Mesenchymal stem cell (in vitro differentiated cells and primary cell): ENCODE results near the gene GLMN.
A peak's percentile ranks its signal among the peaks of the same experiment; 100 is the strongest.

ENCODE experiments used
- DNase-seq: peaks from one replicate; pipeline ENCODE4 v3.0.0-alpha.2; 2013
- H2AFZ ChIP-seq: one replicate; pipeline ENCODE4 v1.6.1; 2013; ENCODE audit warnings: low read depth, mild to moderate bottlenecking, control low read depth, inconsistent platforms, low read length, moderate library complexity
- H2AK5ac ChIP-seq: 2 replicates; pipeline ENCODE4 v1.6.1; 2013; ENCODE audit warnings: low read length, moderate library complexity, mild to moderate bottlenecking, inconsistent platforms; ENCODE audit not compliant: severe bottlenecking
- H2BK120ac ChIP-seq: one replicate; pipeline ENCODE4 v1.6.1; 2013; ENCODE audit warnings: low read depth, mild to moderate bottlenecking, inconsistent platforms, low read length, moderate library complexity
- H2BK12ac ChIP-seq, 2 experiments: one replicate each; pipeline ENCODE4 v1.6.1; 2013; ENCODE audit warnings: inconsistent platforms in 2 of 2, low read length in 2 of 2, mild to moderate bottlenecking in 2 of 2, moderate library complexity in 2 of 2, control low read depth in 1 of 2
- H2BK15ac ChIP-seq: one replicate; pipeline ENCODE4 v1.6.1; 2013; ENCODE audit warnings: mild to moderate bottlenecking, low read depth, inconsistent platforms; ENCODE audit not compliant: poor library complexity, severe bottlenecking
- H2BK5ac ChIP-seq: 2 replicates; pipeline ENCODE4 v1.6.1; 2013; ENCODE audit warnings: low read depth, mild to moderate bottlenecking, low read length, control low read depth, inconsistent platforms; ENCODE audit not compliant: poor library complexity, severe bottlenecking
- H3K14ac ChIP-seq, 2 experiments: one replicate each; pipeline ENCODE4 v1.6.1; 2013; ENCODE audit warnings: inconsistent platforms in 2 of 2, low read length in 2 of 2, control low read depth in 1 of 2, mild to moderate bottlenecking in 1 of 2, moderate library complexity in 1 of 2
- H3K18ac ChIP-seq, 2 experiments: one replicate each; pipeline ENCODE4 v1.6.1; 2013; ENCODE audit warnings: inconsistent platforms in 2 of 2, low read length in 2 of 2, control low read depth in 1 of 2, low read depth in 1 of 2, mild to moderate bottlenecking in 1 of 2
- H3K23ac ChIP-seq, 2 experiments: one replicate each; pipeline ENCODE4 v1.6.1; 2013; ENCODE audit warnings: inconsistent platforms in 2 of 2, low read length in 2 of 2, mild to moderate bottlenecking in 2 of 2, moderate library complexity in 2 of 2, control low read depth in 1 of 2
- H3K27ac ChIP-seq: 2 replicates; pipeline ENCODE4 v1.5.1; 2013; ENCODE audit warnings: mild to moderate bottlenecking, moderate library complexity, low read length, control low read depth, inconsistent platforms; ENCODE audit not compliant: poor library complexity, severe bottlenecking
- H3K27me3 ChIP-seq, 2 experiments: 2 replicates each; pipeline versions ENCODE4 v1.6.1 to v1.7.0; 2013; ENCODE audit warnings: low read length in 2 of 2, mild to moderate bottlenecking in 2 of 2, moderate library complexity in 2 of 2, control low read depth in 1 of 2, inconsistent platforms in 1 of 2; ENCODE audit not compliant: control insufficient read depth in 1 of 2, insufficient read depth in 1 of 2
- H3K36me3 ChIP-seq, 2 experiments: 2 replicates each; pipeline versions ENCODE4 v1.6.1 to v1.7.0; 2013; ENCODE audit warnings: low read length in 2 of 2, control low read depth in 1 of 2, inconsistent platforms in 1 of 2, low read depth in 1 of 2, mild to moderate bottlenecking in 1 of 2; ENCODE audit not compliant: insufficient read depth in 2 of 2, control insufficient read depth in 1 of 2
- H3K4ac ChIP-seq, 2 experiments: one replicate each; pipeline ENCODE4 v1.6.1; 2013; ENCODE audit warnings: inconsistent platforms in 2 of 2, low read length in 2 of 2, mild to moderate bottlenecking in 2 of 2, moderate library complexity in 2 of 2, control low read depth in 1 of 2, low read depth in 1 of 2
- H3K4me1 ChIP-seq: 2 replicates; pipeline ENCODE4 v1.6.1; 2013; ENCODE audit warnings: low read depth, low read length, control low read depth; ENCODE audit not compliant: control insufficient read depth, insufficient read depth
- H3K4me2 ChIP-seq: 2 replicates; pipeline ENCODE4 v1.6.1; 2013; ENCODE audit warnings: low read length, mild to moderate bottlenecking, inconsistent platforms; ENCODE audit not compliant: poor library complexity, severe bottlenecking
- H3K4me3 ChIP-seq, 2 experiments: 2 replicates each; pipeline versions ENCODE4 v1.5.1 to v1.7.0; 2013; ENCODE audit warnings: low read length in 2 of 2, mild to moderate bottlenecking in 2 of 2, control low read depth in 1 of 2, low read depth in 1 of 2; ENCODE audit not compliant: insufficient read depth in 1 of 2
- H3K79me1 ChIP-seq: replicated peaks from 2 replicates; pipeline ENCODE4 v1.6.1; 2013; ENCODE audit warnings: mild to moderate bottlenecking, control low read depth, low read length, inconsistent platforms; ENCODE audit not compliant: poor library complexity, severe bottlenecking
- H3K9ac ChIP-seq: 2 replicates; pipeline ENCODE4 v1.7.0; 2013; ENCODE audit warnings: mild to moderate bottlenecking, low read length, moderate library complexity
- H3K9me3 ChIP-seq: 2 replicates; pipeline ENCODE4 v1.7.0; 2013; ENCODE audit warnings: mild to moderate bottlenecking, low read length; ENCODE audit not compliant: control insufficient read depth
- H4K8ac ChIP-seq: one replicate; pipeline ENCODE4 v1.6.1; 2013; ENCODE audit warnings: inconsistent platforms, mild to moderate bottlenecking, low read length, moderate library complexity
- H4K91ac ChIP-seq: one replicate; pipeline ENCODE4 v1.6.1; 2013; ENCODE audit warnings: mild to moderate bottlenecking, low read length, inconsistent platforms
- WGBS: methylation state at CpG from one replicate; pipeline ENCODE4 v1.1.7; 2013; ENCODE audit warnings: mixed read lengths; 5-methylcytosine and 5-hydroxymethylcytosine counted together

The GLMN gene

GRCh38 chr1:92340154-92340553 lies 41.4 kb upstream of the GLMN start:
- Histone ChIP-seq H2BK5ac (no peak overlapping the region), H3K79me1 (no peaks in the 10 kb centered on the region), H3K9ac (no peak overlapping the region), H3K27me3 (no peaks in the 10 kb centered on the region), H3K27ac (no peak overlapping the region), H3K18ac (no peak overlapping the region), H3K4me3 (no peak overlapping the region), H2AK5ac (no peak overlapping the region), H3K4me1 (no peaks in the 10 kb centered on the region), H2BK12ac (no peak overlapping the region), H3K36me3 (peaks cover 6 to 71% of the 10 kb centered on the region in 2 experiments), H2AFZ (no peak overlapping the region), H3K23ac (no peak overlapping the region), H3K4me2 (no peak overlapping the region), H2BK15ac (no peak overlapping the region), H3K14ac (no peak overlapping the region), H3K9me3 (no peaks in the 10 kb centered on the region), H3K4ac (no peak overlapping the region), H4K91ac (no peak overlapping the region), H4K8ac (no peak overlapping the region), H2BK120ac (no peak overlapping the region)
- WGBS, result 93% methylated on average over 1 of the region's 1 CpG
- DNase-seq, result no peak

GRCh38 chr1:92333668-92334067 lies 34.9 kb upstream of the GLMN start:
- Histone ChIP-seq H3K14ac (no peak overlapping the region), H2AFZ (no peak overlapping the region), H2BK15ac (no peak overlapping the region), H3K23ac (no peak overlapping the region), H2BK5ac (no peak overlapping the region), H3K9me3 (peaks cover 9% of the 10 kb centered on the region), H3K18ac (no peak overlapping the region), H3K4ac (no peak overlapping the region), H3K4me3 (no peak overlapping the region), H3K9ac (no peak overlapping the region), H3K4me2 (no peak overlapping the region), H3K27me3 (no peaks in the 10 kb centered on the region), H3K27ac (no peak overlapping the region), H4K91ac (no peak overlapping the region), H3K79me1 (peaks cover 10% of the 10 kb centered on the region), H3K4me1 (peaks cover 3% of the 10 kb centered on the region), H2BK120ac (no peak overlapping the region), H3K36me3 (peaks cover 12 to 62% of the 10 kb centered on the region in 2 experiments), H2BK12ac (no peak overlapping the region), H4K8ac (no peak overlapping the region), H2AK5ac (no peak overlapping the region)
- no peak for DNase-seq
- WGBS, result no CpG with 5 or more reads among the region's 3 CpGs

GRCh38 chr1:92329347-92330129 lies 30.8 kb upstream of the GLMN start:
- Histone ChIP-seq H4K8ac (no peak overlapping the region), H3K4me3 (no peak overlapping the region), H3K23ac (no peak overlapping the region), H2BK12ac (no peak overlapping the region), H2BK5ac (no peak overlapping the region), H3K4ac (no peak overlapping the region), H2BK120ac (no peak overlapping the region), H3K27me3 (no peaks in the 10 kb centered on the region), H2AFZ (no peak overlapping the region), H3K4me1 (peaks cover 3% of the 10 kb centered on the region), H3K79me1 (peaks cover 17% of the 10 kb centered on the region), H2AK5ac (no peak overlapping the region), H4K91ac (peak overlapping the region; percentile 27), H3K27ac (peak overlapping the region; percentile 59), H3K14ac (no peak overlapping the region), H3K9ac (no peak overlapping the region), H3K4me2 (no peak overlapping the region), H3K36me3 (peaks cover 19 to 64% of the 10 kb centered on the region in 2 experiments), H3K9me3 (peaks cover 44% of the 10 kb centered on the region), H2BK15ac (no peak overlapping the region), H3K18ac (no peak overlapping the region)
- WGBS, result 96% methylated on average over 4 of the region's 6 CpGs
- DNase-seq, result peak; percentile 63

- H3K4me1 ChIP-seq, result peaks cover 3% of the 10 kb centered on the region
- H4K91ac ChIP-seq, result no peak overlapping the region
- WGBS, result 100% methylated on average over 2 of the region's 4 CpGs
- no peak overlapping the region for H3K4me2 ChIP-seq
- peaks cover 44% of the 10 kb centered on the region for H3K9me3 ChIP-seq
- H2BK120ac ChIP-seq, result no peak overlapping the region
- H2AFZ ChIP-seq, result no peak overlapping the region
- H3K79me1 ChIP-seq, result peaks cover 17% of the 10 kb centered on the region
- no peak overlapping the region for H3K4ac ChIP-seq
- no peak overlapping the region for H3K9ac ChIP-seq
- H2BK5ac ChIP-seq, result no peak overlapping the region
- H3K27ac ChIP-seq, result no peak overlapping the region
- no peak overlapping the region for H2BK12ac ChIP-seq
- H2AK5ac ChIP-seq, result no peak overlapping the region
- no peaks in the 10 kb centered on the region for H3K27me3 ChIP-seq
- H3K18ac ChIP-seq, result no peak overlapping the region
- H3K4me3 ChIP-seq, result no peak overlapping the region
- no peak overlapping the region for H3K23ac ChIP-seq
- H3K14ac ChIP-seq, result no peak overlapping the region
- no peak overlapping the region for H4K8ac ChIP-seq
- no peak for DNase-seq
- H2BK15ac ChIP-seq, result no peak overlapping the region
- peaks cover 19 to 67% of the 10 kb centered on the region in 2 experiments for H3K36me3 ChIP-seq
These were observed 29.0 kb upstream of the GLMN start for GRCh38 chr1:92327794-92328193.
